HUDEP-2 (cell line): ENCODE results near the gene NTRK1.
"Not testable (repeated sequence)": the region's sequence is repeated elsewhere in the genome, so short reads cannot be mapped to it uniquely, and the experiment has no call there.

Source experiments
- DNase-seq, 76 experiments: peaks; one replicate each; lab custom pipeline; 2025; ENCODE audit not compliant: unreplicated experiment in 76 of 76; lab: John Stamatoyannopoulos, UW

The NTRK1 gene

GRCh38 chr1:156910309-156910782 is 49.7 kb downstream of the NTRK1 start:
- DNase-seq: peak in 47 of 76 experiments; percentile 4 to 61 (median 36)

- peak in 4 of 76 experiments; percentile 5 to 38 (median 22) for DNase-seq
These were observed 51.1 kb downstream of the NTRK1 start for GRCh38 chr1:156911577-156912298.

GRCh38 chr1:156912310-156912709 is 51.6 kb downstream of the NTRK1 start:
- no peak for DNase-seq

- DNase-seq: peak in 55 of 76 experiments; percentile 10 to 81 (median 57)
These were observed 52.5 kb downstream of the NTRK1 start for GRCh38 chr1:156912861-156913808.

- no peak for DNase-seq
These were observed 53.2 kb downstream of the NTRK1 start for GRCh38 chr1:156913809-156914387.

GRCh38 chr1:156914440-156914856 is 53.8 kb downstream of the NTRK1 start:
- peak in 58 of 76 experiments; percentile 17 to 84 (median 60) for DNase-seq

GRCh38 chr1:156920233-156921052 is 59.8 kb downstream of the NTRK1 start, which contains the start of gene LRRC71:
Gene LRRC71 (plus strand): TSS chr1:156920632. CDS start chr1:156920804, 172 bp downstream.
- DNase-seq: peak in 74 of 76 experiments; percentile 10 to 91 (median 77)

GRCh38 chr1:156921053-156921529 is 60.4 kb downstream of the NTRK1 start:
- no peak for DNase-seq

- DNase-seq: no peak
These were observed 62.5 kb downstream of the NTRK1 start for GRCh38 chr1:156922986-156923669.

- no peak for DNase-seq
These were observed 63.2 kb downstream of the NTRK1 start for GRCh38 chr1:156923670-156924477.

- no peak for DNase-seq
These were observed 64.0 kb downstream of the NTRK1 start for GRCh38 chr1:156924478-156925153.

GRCh38 chr1:156925154-156926010 is 64.7 kb downstream of the NTRK1 start:
- no peak for DNase-seq

GRCh38 chr1:156926175-156926574 is 65.5 kb downstream of the NTRK1 start:
- peak in 74 of 76 experiments; percentile 46 to 95 (median 87) for DNase-seq

GRCh38 chr1:156926695-156927094 is 66.0 kb downstream of the NTRK1 start:
- DNase-seq: not testable (repeated sequence)

GRCh38 chr1:156927215-156928042 is 66.8 kb downstream of the NTRK1 start:
- peak in 65 of 76 experiments; percentile 13 to 81 (median 61) for DNase-seq

GRCh38 chr1:156928043-156928602 is 67.5 kb downstream of the NTRK1 start:
- DNase-seq: no peak
